PC-3 (cell line): Measurements from ENCODE around the gene TIMP2. TPM values are rescaled to one million over a fixed set of nuclear protein-coding genes. Genes with fewer than 3 reads are reported as not detected.

Experiments
- ATAC-seq: fragments of 200-7000 bp; cut with Tn5 transposase; 2 replicates; pipeline ENCODE4 v1.9.1; 2020; ENCODE audit warnings: mild to moderate bottlenecking, moderate library complexity
- BruUV-seq: library from RNA; stranded (reverse); fragments of 400-500 nt; replicated peaks from 2 replicates; lab custom pipeline; 2021; lab: Mats Ljungman, UMichigan
- CTCF ChIA-PET: fragments of 300-600 bp; sonication (Branson Sonifier 250); formaldehyde crosslinking; loops from one replicate; lab custom pipeline; 2022; ENCODE audit warnings: antibody characterized with exemption; lab: Charles Lee
- POLR2A ChIA-PET: fragments of 300-600 bp; sonication (Branson Sonifier 250); formaldehyde crosslinking; loops from one replicate; lab custom pipeline; 2022; ENCODE audit warnings: antibody characterized with exemption; ENCODE audit not compliant: unreplicated experiment; lab: Charles Lee
- DNase-seq: peaks from one replicate; pipeline ENCODE4 v3.0.0-alpha.2; 2015
- H2AFZ ChIP-seq: fragments of 300-600 bp; sonication (generic); 2 replicates; pipeline ENCODE4 v1.6.0; 2016; ENCODE audit warnings: antibody characterized with exemption, low read length
- H3F3A ChIP-seq: fragments of 300-600 bp; sonication (generic); one replicate; pipeline ENCODE4 v1.6.0; 2017; ENCODE audit warnings: antibody characterized with exemption, low read length, control low read depth, mild to moderate bottlenecking; ENCODE audit not compliant: unreplicated experiment
- H3K27ac ChIP-seq: fragments of 300-600 bp; sonication (generic); 2 replicates; pipeline ENCODE4 v1.5.1; 2016; ENCODE audit warnings: mild to moderate bottlenecking, low read length
- H3K27me3 ChIP-seq: fragments of 300-600 bp; sonication (generic); 2 replicates; pipeline ENCODE4 v1.6.1; 2016; ENCODE audit warnings: low read length, mixed read lengths
- H3K36me3 ChIP-seq: fragments of 300-600 bp; sonication (generic); 2 replicates; pipeline ENCODE4 v1.6.1; 2016; ENCODE audit warnings: low read depth, mixed run types, low read length, mixed read lengths
- H3K4me1 ChIP-seq: fragments of 300-600 bp; sonication (generic); 2 replicates; pipeline ENCODE4 v1.5.1; 2016; ENCODE audit warnings: low read length; ENCODE audit not compliant: insufficient read depth
- H3K4me2 ChIP-seq: fragments of 300-600 bp; sonication (generic); 2 replicates; pipeline ENCODE4 v1.6.0; 2016; ENCODE audit warnings: low read length
- H3K4me3 ChIP-seq: fragments of 300-600 bp; sonication (generic); 2 replicates; pipeline ENCODE4 v1.5.1; 2016; ENCODE audit warnings: mild to moderate bottlenecking, low read length, mixed read lengths
- H3K79me2 ChIP-seq: fragments of 300-600 bp; sonication (generic); 2 replicates; pipeline ENCODE4 v1.6.1; 2017; ENCODE audit warnings: low read length, mixed read lengths
- H3K9ac ChIP-seq: fragments of 300-600 bp; sonication (generic); 2 replicates; pipeline ENCODE4 v1.6.0; 2016; ENCODE audit warnings: mild to moderate bottlenecking, low read length
- H3K9me2 ChIP-seq: fragments of 300-600 bp; sonication (generic); replicated peaks from 2 replicates; pipeline ENCODE4 v1.6.1; 2016; ENCODE audit warnings: mixed run types, low read length, mixed read lengths
- H3K9me3 ChIP-seq: fragments of 300-600 bp; sonication (generic); 2 replicates; pipeline ENCODE4 v1.6.1; 2016; ENCODE audit warnings: low read length, mixed read lengths
- H4K20me1 ChIP-seq: fragments of 300-600 bp; sonication (generic); 2 replicates; pipeline ENCODE4 v1.6.1; 2016; ENCODE audit warnings: low read length, mixed read lengths
- EZH2 ChIP-seq: fragments of 300-600 bp; sonication (generic); IDR thresholded peaks from one replicate; pipeline ENCODE4 v1.6.1; 2017; ENCODE audit warnings: antibody characterized with exemption, mild to moderate bottlenecking, low read length; ENCODE audit not compliant: unreplicated experiment
- EZH2phosphoT487 ChIP-seq: fragments of 300-600 bp; sonication (generic); IDR thresholded peaks from 2 replicates; pipeline ENCODE4 v1.6.1; 2018; ENCODE audit warnings: mild to moderate bottlenecking, antibody characterized with exemption, low read length, borderline replicate concordance
- intact Hi-C: fragments of 100-400 bp; cut with micrococcal nuclease; formaldehyde crosslinking; loops from 2 replicates; pipeline ENCODE4 v1.9.0; 2023
- total RNA-seq: library from RNA; depleted of rRNA; stranded (reverse); fragments of >200 nt; gene quantifications from 2 replicates; pipeline ENCODE4 v1.2.3, GENCODE V29; 2014
- TF ChIP-seq, protein P1 (sequence below): fragments of 300-600 bp; sonication (generic); conservative IDR thresholded peaks from 2 replicates; pipeline ENCODE4 v1.5.1; 2017; ENCODE audit warnings: antibody characterized with exemption, low read depth, mild to moderate bottlenecking, low read length

TIMP2 gene
- total RNA-seq, 1 experiment from 2014 or later, result 60.1 TPM

DNA sequence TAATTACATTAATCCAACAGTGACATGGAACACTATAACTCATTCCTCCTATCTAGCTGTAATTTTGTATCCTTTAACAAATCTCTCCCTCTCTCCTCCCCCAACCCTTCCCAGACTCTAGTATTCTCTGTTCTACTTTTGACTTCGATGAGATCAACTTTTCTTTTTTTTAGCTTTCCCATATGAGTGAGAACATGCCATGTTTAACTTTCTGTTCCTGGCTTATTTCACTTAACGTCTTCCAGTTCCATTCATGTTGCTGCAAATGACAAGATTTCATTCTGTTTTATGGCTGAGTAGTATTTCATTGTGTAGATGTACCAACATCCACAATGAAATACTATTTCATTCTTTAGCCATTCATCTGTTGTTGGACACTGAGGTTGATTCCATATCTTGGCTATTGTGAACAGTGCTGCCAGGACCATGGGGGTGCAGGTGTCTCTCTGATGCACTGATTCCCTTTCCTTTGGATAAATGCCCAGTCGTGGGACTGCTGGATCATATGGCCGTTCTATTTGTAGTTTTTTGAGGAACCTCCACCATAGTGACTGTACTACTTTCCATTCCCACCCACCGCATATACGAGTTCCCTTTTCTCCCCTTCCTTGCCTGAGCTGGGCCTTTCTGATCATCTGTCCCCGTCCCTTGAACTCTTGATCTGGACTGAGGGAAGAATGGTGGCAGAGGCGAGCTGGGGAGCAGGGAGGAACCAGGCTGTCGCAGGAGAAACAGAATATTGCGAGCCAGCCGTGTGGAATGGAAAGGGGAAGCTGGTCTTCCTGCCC is 14.5 kb downstream of the TIMP2 start:
- Histone ChIP-seq H3K79me2 (peaks cover 18% of the 10 kb centered on the region), H3K27me3 (no peaks in the 10 kb centered on the region), H3K9ac (no peak overlapping the region), H3K4me2 (no peak overlapping the region), H3K27ac (no peak overlapping the region), H3K4me1 (peaks cover 2% of the 10 kb centered on the region), H4K20me1 (no peaks in the 10 kb centered on the region), H3K9me2 (no peaks in the 10 kb centered on the region), H3K9me3 (no peaks in the 10 kb centered on the region), H3F3A (no peaks in the 10 kb centered on the region), H3K36me3 (no peaks in the 10 kb centered on the region), H2AFZ (no peak overlapping the region), H3K4me3 (no peak overlapping the region)
- ChIA-PET CTCF (no interaction called here), POLR2A (no interaction called here)
- no peak for TF ChIP-seq EZH2
- TF ChIP-seq, protein P1, sequence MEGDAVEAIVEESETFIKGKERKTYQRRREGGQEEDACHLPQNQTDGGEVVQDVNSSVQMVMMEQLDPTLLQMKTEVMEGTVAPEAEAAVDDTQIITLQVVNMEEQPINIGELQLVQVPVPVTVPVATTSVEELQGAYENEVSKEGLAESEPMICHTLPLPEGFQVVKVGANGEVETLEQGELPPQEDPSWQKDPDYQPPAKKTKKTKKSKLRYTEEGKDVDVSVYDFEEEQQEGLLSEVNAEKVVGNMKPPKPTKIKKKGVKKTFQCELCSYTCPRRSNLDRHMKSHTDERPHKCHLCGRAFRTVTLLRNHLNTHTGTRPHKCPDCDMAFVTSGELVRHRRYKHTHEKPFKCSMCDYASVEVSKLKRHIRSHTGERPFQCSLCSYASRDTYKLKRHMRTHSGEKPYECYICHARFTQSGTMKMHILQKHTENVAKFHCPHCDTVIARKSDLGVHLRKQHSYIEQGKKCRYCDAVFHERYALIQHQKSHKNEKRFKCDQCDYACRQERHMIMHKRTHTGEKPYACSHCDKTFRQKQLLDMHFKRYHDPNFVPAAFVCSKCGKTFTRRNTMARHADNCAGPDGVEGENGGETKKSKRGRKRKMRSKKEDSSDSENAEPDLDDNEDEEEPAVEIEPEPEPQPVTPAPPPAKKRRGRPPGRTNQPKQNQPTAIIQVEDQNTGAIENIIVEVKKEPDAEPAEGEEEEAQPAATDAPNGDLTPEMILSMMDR, result no peak
- no peak for TF ChIP-seq EZH2phosphoT487
- DNase-seq, result no peak
- intact Hi-C loops, result no loop called here
- ATAC-seq, result no peak
- no TSS peak for BruUV-seq

DNA sequence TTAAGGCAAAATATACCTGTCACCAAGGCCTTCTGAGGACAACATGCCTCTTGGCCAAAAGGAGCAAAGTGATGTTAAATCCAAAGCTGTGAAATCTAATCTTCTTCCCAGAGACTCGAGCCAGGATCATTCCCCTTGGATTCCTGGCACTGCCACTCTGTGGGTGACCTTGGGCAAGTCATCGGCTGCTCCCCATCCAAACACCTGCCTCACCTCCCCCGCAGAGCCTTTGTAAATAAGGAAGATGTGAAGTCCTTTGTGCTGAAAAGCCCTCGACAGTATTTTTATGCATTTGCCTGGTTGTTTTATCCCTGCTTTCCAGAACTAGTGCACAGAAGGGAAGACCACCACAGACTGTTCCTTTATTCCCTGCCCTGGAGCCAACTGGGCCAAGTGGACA is 16.8 kb downstream of the TIMP2 start:
- Histone ChIP-seq H3K79me2 (peaks cover 11% of the 10 kb centered on the region), H3K4me1 (no peaks in the 10 kb centered on the region), H3K4me2 (no peak overlapping the region), H4K20me1 (no peaks in the 10 kb centered on the region), H2AFZ (no peak overlapping the region), H3K27me3 (no peaks in the 10 kb centered on the region), H3K4me3 (no peak overlapping the region), H3K9me2 (no peaks in the 10 kb centered on the region), H3F3A (no peaks in the 10 kb centered on the region), H3K27ac (no peak overlapping the region), H3K36me3 (no peaks in the 10 kb centered on the region), H3K9me3 (no peaks in the 10 kb centered on the region), H3K9ac (no peak overlapping the region)
- ATAC-seq (no peak), DNase-seq (no peak)
- TF ChIP-seq EZH2 (no peak), EZH2phosphoT487 (no peak)
- TF ChIP-seq, protein P1, result no peak
- ChIA-PET CTCF (no interaction called here), POLR2A (no interaction called here)
- BruUV-seq, result no TSS peak
- intact Hi-C loops, result no loop called here

DNA sequence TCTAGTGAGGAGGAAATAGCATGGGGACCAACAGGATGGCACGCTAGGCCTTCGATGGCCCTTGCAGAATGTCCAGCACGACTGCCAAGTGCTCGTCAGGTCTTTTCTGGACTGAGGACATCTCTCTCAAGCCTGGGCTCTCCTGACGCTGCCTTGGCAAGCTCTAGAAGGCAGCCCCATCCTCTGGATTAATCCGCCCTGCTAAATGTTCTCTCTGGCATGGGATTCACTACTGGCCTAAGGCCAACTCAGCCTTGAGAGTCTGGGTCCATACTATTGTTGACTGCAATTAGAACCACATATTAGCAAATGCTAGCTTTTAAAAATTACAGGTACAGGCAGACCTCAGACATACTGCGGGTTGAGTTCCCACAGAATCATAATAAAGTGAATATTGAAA is 19.6 kb downstream of the TIMP2 start:
- H3K4me3 ChIP-seq, result no peak overlapping the region
- no peaks in the 10 kb centered on the region for H3F3A ChIP-seq
- ATAC-seq, result no peak
- H3K9me3 ChIP-seq, result no peaks in the 10 kb centered on the region
- DNase-seq, result no peak
- no peaks in the 10 kb centered on the region for H3K4me1 ChIP-seq
- H3K4me2 ChIP-seq, result no peak overlapping the region
- H3K36me3 ChIP-seq, result no peaks in the 10 kb centered on the region; the same call in 1 of the 2 replicates
- H3K79me2 ChIP-seq, result peaks cover 3% of the 10 kb centered on the region; the same call in 1 of the 2 replicates
- H3K27ac ChIP-seq, result no peak overlapping the region
- no peak overlapping the region for H2AFZ ChIP-seq
- H3K27me3 ChIP-seq, result no peaks in the 10 kb centered on the region
- ChIA-PET CTCF (interaction anchor here (0.7 kb wide), 1 partner anchor 53 kb away, joined by 4 read pairs; no protein-coding TSS in a partner anchor), POLR2A (no interaction called here)
- no peaks in the 10 kb centered on the region for H4K20me1 ChIP-seq
- BruUV-seq, result no TSS peak
- intact Hi-C loops, result no loop called here
- no peak overlapping the region for H3K9ac ChIP-seq
- TF ChIP-seq, protein P1, result no peak
- TF ChIP-seq EZH2 (no peak), EZH2phosphoT487 (no peak)
- no peaks in the 10 kb centered on the region for H3K9me2 ChIP-seq
